ENCODE results near the gene SAMD1.
A peak's percentile ranks its signal among the peaks of the same experiment; 100 is the strongest.

- TF ChIP-seq ASH1L (IDR thresholded peaks at IDR 0.05; ENCODE audit: borderline replicate concordance, low read depth, partially characterized antibody) (no peak), ZC3H8 (IDR thresholded peaks at IDR 0.05) (no peak), ZNF551 (CRISPR knock-in tag; IDR thresholded peaks at IDR 0.05) (no peak), NFE2 (IDR thresholded peaks at IDR 0.05; ENCODE audit: low read depth) (no peak), EP300 (IDR thresholded peaks at IDR 0.05; ENCODE audit: low read length) (no peak), SMC3 (conservative IDR thresholded peaks at IDR 0.05; ENCODE audit: insufficient read depth, low read depth, low read length) (no peak), CTCF (IDR thresholded peaks at IDR 0.05 in 2 of 3, conservative IDR thresholded peaks at IDR 0.05 in 1 of 3; ENCODE audit: insufficient read depth in 2 of 3, low read depth in 1 of 3, low read length in 3 of 3) (0 out of 6 replicates have a peak, but pooled peaks of 1 of the 3 experiments have one; percentile 0), MEF2D (tag; conservative IDR thresholded peaks at IDR 0.05; ENCODE audit: low read depth) (no peak), POLR2A (conservative IDR thresholded peaks at IDR 0.05) (no peak), POLR2AphosphoS2 (IDR thresholded peaks at IDR 0.05; ENCODE audit: low read length) (no peak), UBTF (IDR thresholded peaks at IDR 0.05; ENCODE audit: borderline replicate concordance in 1 of 2, low read depth in 2 of 2, low read length in 2 of 2) (no peak), RNF2 (IDR thresholded peaks at IDR 0.05) (no peak), CUX1 (CRISPR knock-in tag; IDR thresholded peaks at IDR 0.05) (no peak), MXD1 (CRISPR knock-in tag; IDR thresholded peaks at IDR 0.05; ENCODE audit: borderline replicate concordance, poor library complexity, severe bottlenecking) (no peak)
Measured at GRCh38 chr19:14053500-14053899, 37.1 kb downstream of the SAMD1 start.
